ENCODE results near the gene B3GAT3.
"Not testable (repeated sequence)": the region's sequence is repeated elsewhere in the genome, so short reads cannot be mapped to it uniquely, and the experiment has no call there.

The B3GAT3 gene

GRCh38 chr11:62573592-62574362, 48.0 kb downstream of the B3GAT3 start, which contains the start of gene EEF1G:
TSS of gene EEF1G (minus strand) at chr11:62573891. CDS start at chr11:62573842, 49 bp downstream.
- Histone ChIP-seq H3K9ac (ENCODE audit: low read length) (peak within 1 kb of the TSS; percentile 97), H3K9me3 (ENCODE audit: insufficient read depth, low read length) (no peaks in the 10 kb centered on the region), H4K20me1 (ENCODE audit: low read depth, low read length) (no peaks in the 10 kb centered on the region), H3K4me2 (ENCODE audit: low read depth, low read length, poor library complexity, severe bottlenecking) (peak within 1 kb of the TSS; percentile 84), H3K79me2 (ENCODE audit: insufficient read depth, low read length) (peaks cover 57% of the 10 kb centered on the region), H3K36me3 (ENCODE audit: low read length) (peaks cover 19% of the 10 kb centered on the region), H3K4me3 (ENCODE audit: insufficient read depth, low read length, poor library complexity, severe bottlenecking) (peak within 1 kb of the TSS; percentile 97), H3K27ac (ENCODE audit: low read depth, low read length) (peak within 1 kb of the TSS; percentile 78), H2AFZ (ENCODE audit: low read depth, low read length, severe bottlenecking) (peak within 1 kb of the TSS; percentile 63), H3K27me3 (ENCODE audit: low read length) (no peaks in the 10 kb centered on the region), H3F3A (ENCODE audit: insufficient read depth) (no peaks in the 10 kb centered on the region), H3K9me2 (replicated peaks; ENCODE audit: insufficient read depth, low read length) (no peaks in the 10 kb centered on the region)
- TF ChIP-seq CTCF (IDR thresholded peaks at IDR 0.05; ENCODE audit: insufficient read depth, low read length, poor library complexity, severe bottlenecking) (no peak), EZH2phosphoT487 (conservative IDR thresholded peaks at IDR 0.05; ENCODE audit: low read length) (no peak)

GRCh38 chr11:62573006-62573591, 48.7 kb downstream of the B3GAT3 start:
- Histone ChIP-seq H3K79me2 (ENCODE audit: insufficient read depth, low read length) (peaks cover 57% of the 10 kb centered on the region), H3K27ac (ENCODE audit: low read depth, low read length) (peak overlapping the region; percentile 78)

GRCh38 chr11:62572431-62572830, 49.4 kb downstream of the B3GAT3 start:
- peak overlapping the region; percentile 97 for H3K9ac ChIP-seq (ENCODE audit: low read length)
- no peaks in the 10 kb centered on the region for H3K9me3 ChIP-seq (ENCODE audit: insufficient read depth, low read length)
- H3K36me3 ChIP-seq (ENCODE audit: low read length), result peaks cover 19% of the 10 kb centered on the region
- H3K4me2 ChIP-seq (ENCODE audit: low read depth, low read length, poor library complexity, severe bottlenecking), result peak overlapping the region; percentile 84
- H3K27me3 ChIP-seq (ENCODE audit: low read length), result no peaks in the 10 kb centered on the region
- no peak overlapping the region for H2AFZ ChIP-seq (ENCODE audit: low read depth, low read length, severe bottlenecking)
- no peaks in the 10 kb centered on the region for H3F3A ChIP-seq (ENCODE audit: insufficient read depth)
- H3K9me2 ChIP-seq (replicated peaks; ENCODE audit: insufficient read depth, low read length), result no peaks in the 10 kb centered on the region
- H3K4me3 ChIP-seq (ENCODE audit: insufficient read depth, low read length, poor library complexity, severe bottlenecking), result peak overlapping the region; percentile 97
- H3K27ac ChIP-seq (ENCODE audit: low read depth, low read length), result peak overlapping the region; percentile 78; the same call in 1 of the 2 replicates
- TF ChIP-seq CTCF (IDR thresholded peaks at IDR 0.05; ENCODE audit: insufficient read depth, low read length, poor library complexity, severe bottlenecking), result no peak
- no peak for TF ChIP-seq EZH2phosphoT487 (conservative IDR thresholded peaks at IDR 0.05; ENCODE audit: low read length)
- H4K20me1 ChIP-seq (ENCODE audit: low read depth, low read length), result no peaks in the 10 kb centered on the region
- H3K79me2 ChIP-seq (ENCODE audit: insufficient read depth, low read length), result peaks cover 60% of the 10 kb centered on the region

More at GRCh38 chr11:62573006-62573591, 48.7 kb downstream of the B3GAT3 start:
- H3K27me3 ChIP-seq (ENCODE audit: low read length), result no peaks in the 10 kb centered on the region
- H2AFZ ChIP-seq (ENCODE audit: low read depth, low read length, severe bottlenecking), result peak overlapping the region; percentile 63
- no peaks in the 10 kb centered on the region for H3K9me2 ChIP-seq (replicated peaks; ENCODE audit: insufficient read depth, low read length)
- TF ChIP-seq EZH2phosphoT487 (conservative IDR thresholded peaks at IDR 0.05; ENCODE audit: low read length), result no peak
- no peak for TF ChIP-seq CTCF (IDR thresholded peaks at IDR 0.05; ENCODE audit: insufficient read depth, low read length, poor library complexity, severe bottlenecking)
- no peaks in the 10 kb centered on the region for H3K9me3 ChIP-seq (ENCODE audit: insufficient read depth, low read length)
- H3K4me2 ChIP-seq (ENCODE audit: low read depth, low read length, poor library complexity, severe bottlenecking), result peak overlapping the region; percentile 84
- H4K20me1 ChIP-seq (ENCODE audit: low read depth, low read length), result no peaks in the 10 kb centered on the region
- H3K9ac ChIP-seq (ENCODE audit: low read length), result peak overlapping the region; percentile 97
- peaks cover 19% of the 10 kb centered on the region for H3K36me3 ChIP-seq (ENCODE audit: low read length)
- H3K4me3 ChIP-seq (ENCODE audit: insufficient read depth, low read length, poor library complexity, severe bottlenecking), result peak overlapping the region; percentile 97
- no peaks in the 10 kb centered on the region for H3F3A ChIP-seq (ENCODE audit: insufficient read depth)

GRCh38 chr11:62571493-62571892, 50.3 kb downstream of the B3GAT3 start:
- H3K9me2 ChIP-seq (replicated peaks; ENCODE audit: insufficient read depth, low read length); H4K20me1 ChIP-seq (ENCODE audit: low read depth, low read length); H3K9me3 ChIP-seq (ENCODE audit: insufficient read depth, low read length); H2AFZ ChIP-seq (ENCODE audit: low read depth, low read length, severe bottlenecking); H3F3A ChIP-seq (ENCODE audit: insufficient read depth); H3K27ac ChIP-seq (ENCODE audit: low read depth, low read length); H3K4me3 ChIP-seq (ENCODE audit: insufficient read depth, low read length, poor library complexity, severe bottlenecking); H3K27me3 ChIP-seq (ENCODE audit: low read length); H3K9ac ChIP-seq (ENCODE audit: low read length): not testable (repeated sequence)
- peak overlapping the region; percentile 84 for H3K4me2 ChIP-seq (ENCODE audit: low read depth, low read length, poor library complexity, severe bottlenecking)
- peaks cover 19% of the 10 kb centered on the region for H3K36me3 ChIP-seq (ENCODE audit: low read length)
- peaks cover 65% of the 10 kb centered on the region for H3K79me2 ChIP-seq (ENCODE audit: insufficient read depth, low read length)

- not testable (repeated sequence) for H3K27ac ChIP-seq (ENCODE audit: low read depth, low read length); H3K4me2 ChIP-seq (ENCODE audit: low read depth, low read length, poor library complexity, severe bottlenecking); H3F3A ChIP-seq (ENCODE audit: insufficient read depth); H2AFZ ChIP-seq (ENCODE audit: low read depth, low read length, severe bottlenecking); H3K27me3 ChIP-seq (ENCODE audit: low read length); H4K20me1 ChIP-seq (ENCODE audit: low read depth, low read length); H3K9me3 ChIP-seq (ENCODE audit: insufficient read depth, low read length); H3K9me2 ChIP-seq (replicated peaks; ENCODE audit: insufficient read depth, low read length); H3K4me3 ChIP-seq (ENCODE audit: insufficient read depth, low read length, poor library complexity, severe bottlenecking); H3K9ac ChIP-seq (ENCODE audit: low read length)
- Histone ChIP-seq H3K79me2 (ENCODE audit: insufficient read depth, low read length) (peaks cover 68% of the 10 kb centered on the region), H3K36me3 (ENCODE audit: low read length) (peaks cover 24% of the 10 kb centered on the region)
Measured at GRCh38 chr11:62570903-62571302, 50.9 kb downstream of the B3GAT3 start.

Measured in SU-DHL-6 (cell line).